Common myeloid progenitor, CD34-positive (primary cell): Measurements from ENCODE around the gene SMTNL2.
A peak's percentile ranks its signal among the peaks of the same experiment; 100 is the strongest.
"Not testable (repeated sequence)": the region's sequence is repeated elsewhere in the genome, so short reads cannot be mapped to it uniquely, and the experiment has no call there.

Experiments used
- CTCF ChIA-PET: fragments of 350-600 bp; sonication (Branson Sonifier 250); formaldehyde crosslinking; loops from one replicate; lab custom pipeline; 2021; ENCODE audit warnings: antibody characterized with exemption; lab: Charles Lee
- POLR2A ChIA-PET: fragments of 350-600 bp; sonication (Branson Sonifier 250); formaldehyde crosslinking; loops from one replicate; lab custom pipeline; 2021; ENCODE audit warnings: antibody characterized with exemption; lab: Charles Lee
- DNase-seq, 3 donors: peaks; one replicate each; pipeline versions ENCODE4 v3.0.0 to v3.0.0-alpha.2; 2013
- H3K27ac ChIP-seq, 2 experiments: 1 replicate in 1 of 2; 2 replicates in 1 of 2; pipeline ENCODE4 v1.7.0; 2013; ENCODE audit warnings: inconsistent platforms in 2 of 2, low read length in 2 of 2, mild to moderate bottlenecking in 2 of 2, low read depth in 1 of 2, moderate library complexity in 1 of 2; ENCODE audit not compliant: severe bottlenecking in 2 of 2, insufficient read depth in 1 of 2, poor library complexity in 1 of 2
- H3K27me3 ChIP-seq, 5 experiments: replicated peaks in 2 of 5; 1 replicate in 3 of 5; 2 replicates in 2 of 5; pipeline versions ENCODE4 v1.6.1 to v1.7.0; 2013; ENCODE audit warnings: low read length in 4 of 5, mild to moderate bottlenecking in 2 of 5, moderate library complexity in 2 of 5, inconsistent platforms in 1 of 5; ENCODE audit not compliant: insufficient read depth in 5 of 5, control insufficient read depth in 4 of 5
- H3K36me3 ChIP-seq, 4 experiments: 1 replicate in 2 of 4; 2 replicates in 2 of 4; pipeline versions ENCODE4 v1.6.1 to v1.7.0; 2013; ENCODE audit warnings: low read length in 3 of 4, control low read depth in 1 of 4, mild to moderate bottlenecking in 1 of 4; ENCODE audit not compliant: control insufficient read depth in 4 of 4, insufficient read depth in 4 of 4
- H3K4me1 ChIP-seq, 4 experiments: 1 replicate in 3 of 4; 2 replicates in 1 of 4; pipeline versions ENCODE4 v1.6.1 to v1.7.1; 2013; ENCODE audit warnings: low read length in 3 of 4, mild to moderate bottlenecking in 3 of 4, control low read depth in 1 of 4, inconsistent platforms in 1 of 4, moderate library complexity in 1 of 4; ENCODE audit not compliant: control insufficient read depth in 4 of 4, insufficient read depth in 4 of 4; ENCODE audit errors: control extremely low read depth in 1 of 4
- H3K4me3 ChIP-seq, 7 experiments: 1 replicate in 4 of 7; 2 replicates in 3 of 7; pipeline versions ENCODE4 v1.5.1 to v1.7.0; 2013; ENCODE audit warnings: mild to moderate bottlenecking in 7 of 7, low read length in 6 of 7, moderate library complexity in 6 of 7, inconsistent platforms in 2 of 7, low read depth in 2 of 7, control low read depth in 1 of 7; ENCODE audit not compliant: insufficient read depth in 4 of 7, control insufficient read depth in 1 of 7; ENCODE audit errors: extremely low read depth in 1 of 7
- H3K9me3 ChIP-seq, 5 experiments: 1 replicate in 4 of 5; 2 replicates in 1 of 5; pipeline versions ENCODE4 v1.6.1 to v1.7.1; 2013; ENCODE audit warnings: low read length in 4 of 5, mild to moderate bottlenecking in 2 of 5, inconsistent platforms in 1 of 5, low read depth in 1 of 5, moderate library complexity in 1 of 5; ENCODE audit not compliant: control insufficient read depth in 4 of 5, insufficient read depth in 2 of 5; ENCODE audit errors: control extremely low read depth in 1 of 5
- WGBS: methylation state at CpG from one replicate; pipeline ENCODE4 v1.1.5; 2013; ENCODE audit not compliant: insufficient coverage; 5-methylcytosine and 5-hydroxymethylcytosine counted together

Gene SMTNL2

DNA sequence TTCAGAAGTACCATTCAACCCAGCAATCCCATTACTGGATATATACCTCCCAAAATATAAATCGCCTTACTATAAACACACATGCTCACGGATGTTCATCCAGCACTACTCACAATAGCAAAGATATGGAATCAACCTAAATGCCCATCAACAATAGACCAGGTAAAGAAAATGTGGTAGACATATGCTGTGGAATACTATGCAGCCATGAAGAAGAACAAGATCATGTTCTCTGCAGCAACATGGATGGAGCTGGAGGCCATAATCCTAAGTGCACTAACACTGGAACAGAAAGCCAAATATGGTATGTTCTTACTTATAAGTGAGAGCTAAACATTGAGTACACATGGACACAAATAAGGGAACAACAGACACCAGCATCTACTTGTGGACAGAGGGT is 49.3 kb downstream of the SMTNL2 start:
- Histone ChIP-seq H3K4me1 (peaks cover 5 to 24% (median 20%) of the 10 kb centered on the region in 4 experiments), H3K27ac (no peak overlapping the region), H3K36me3 (no peaks in the 10 kb centered on the region), H3K27me3 (peaks cover 0 to 6% (median 3%) of the 10 kb centered on the region in 5 experiments), H3K4me3 (no peak overlapping the region), H3K9me3 (no peaks in the 10 kb centered on the region)
- ChIA-PET POLR2A (no interaction called here), CTCF (interaction anchor here (0.5 to 1.8 kb wide), 6 partner anchors 10 to 251 kb away, joined by 3 to 10 read pairs (median 4); no protein-coding TSS in a partner anchor)
- no peak for DNase-seq
- WGBS: no CpG with 5 or more reads among the region's 2 CpGs

DNA sequence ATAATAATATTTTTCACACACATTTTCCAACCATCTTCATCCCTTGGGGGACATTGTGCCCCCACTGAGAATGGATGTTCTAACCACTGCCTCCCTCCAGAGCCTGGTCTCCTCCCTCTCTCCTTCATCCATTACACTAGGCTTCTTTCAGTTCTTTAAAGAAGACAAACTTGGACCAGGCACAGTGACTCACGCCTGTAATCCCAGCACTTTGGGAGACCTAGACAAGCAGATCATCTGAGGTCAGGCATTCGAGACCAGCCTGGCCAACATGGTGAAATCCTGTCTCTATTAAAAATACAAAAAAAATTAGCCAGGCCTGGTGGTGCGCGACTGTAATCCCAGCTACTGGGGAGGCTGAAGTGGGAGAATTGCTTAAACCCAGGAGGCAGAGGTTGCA is 50.6 kb downstream of the SMTNL2 start:
- Histone ChIP-seq H3K4me3 (no peak overlapping the region), H3K9me3 (no peaks in the 10 kb centered on the region), H3K4me1 (peaks cover 5 to 32% (median 29%) of the 10 kb centered on the region in 4 experiments), H3K36me3 (no peaks in the 10 kb centered on the region), H3K27me3 (peaks cover 0 to 15% (median 8%) of the 10 kb centered on the region in 5 experiments), H3K27ac (no peak overlapping the region)
- no peak for DNase-seq
- ChIA-PET CTCF (interaction anchor here (0.9 kb wide), 1 partner anchor 19 kb away, joined by 3 read pairs; no protein-coding TSS in a partner anchor), POLR2A (no interaction called here)
- 86% methylated on average over 4 of the region's 4 CpGs for WGBS

DNA sequence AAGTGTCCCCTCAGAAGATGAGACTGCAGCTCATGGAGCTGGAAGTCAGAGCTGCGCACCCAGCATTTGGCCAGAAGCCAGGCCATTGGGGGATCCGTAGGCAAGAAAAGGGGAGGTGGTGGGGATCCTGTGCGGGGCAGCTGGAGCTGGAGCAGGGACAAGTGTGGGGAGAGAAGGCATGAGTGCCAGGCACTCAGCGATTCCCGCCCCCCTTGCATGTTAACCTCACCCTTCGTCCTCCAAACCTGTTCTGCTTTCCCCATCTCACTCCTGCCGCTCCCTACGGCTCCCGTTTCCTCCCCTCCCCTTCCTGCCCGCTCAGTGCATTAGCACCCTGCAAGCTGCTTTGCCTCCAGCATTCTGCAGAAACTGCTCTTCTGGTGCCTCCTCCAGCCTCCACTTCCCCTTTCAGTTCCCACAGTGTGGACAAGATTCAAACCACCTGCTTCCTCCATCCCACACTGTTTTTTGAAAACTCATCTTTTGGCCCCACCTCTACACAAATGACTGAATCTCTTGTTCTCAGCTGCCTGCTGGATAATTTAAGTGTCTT is 51.6 kb downstream of the SMTNL2 start:
- CTCF ChIA-PET: interaction anchor here (1.2 kb wide), 1 partner anchor 26 kb away, joined by 3 read pairs; no protein-coding TSS in a partner anchor
- peak; percentile 40 to 84 (median 79) for DNase-seq
- WGBS: 0% methylated on average over 10 of the region's 10 CpGs

DNA sequence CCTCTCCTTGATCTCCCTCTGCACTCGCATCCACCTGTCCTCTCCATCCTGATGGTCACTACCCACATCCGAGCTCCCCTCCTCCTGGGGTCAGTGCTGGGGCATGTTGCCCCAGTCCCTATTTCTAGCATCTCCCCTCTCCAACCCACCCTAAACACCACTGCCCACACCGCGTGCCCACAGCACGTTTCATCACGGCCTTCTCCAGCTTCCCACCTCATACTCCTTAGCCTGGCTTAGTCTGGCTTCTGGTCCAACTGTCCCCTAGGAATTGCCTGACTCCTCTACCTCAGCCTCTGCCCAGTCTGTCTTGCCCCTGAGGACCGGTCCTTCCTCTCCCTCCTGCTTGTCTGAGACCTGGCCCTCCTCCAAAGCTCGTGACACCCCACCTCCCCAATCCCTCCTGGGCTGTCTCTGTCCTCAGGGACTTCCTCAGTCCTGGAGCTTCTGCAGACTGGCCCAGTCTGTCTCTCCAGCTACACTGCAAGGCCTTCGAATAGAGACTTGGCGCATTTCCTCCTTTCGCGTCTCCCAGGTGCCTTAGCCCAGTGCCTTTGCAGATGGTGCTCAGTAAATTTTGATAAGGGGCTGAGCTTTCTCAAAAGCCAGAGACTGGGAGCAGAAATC is 52.3 kb downstream of the SMTNL2 start:
- CTCF ChIA-PET: interaction anchor here (0.7 to 1.2 kb wide), 5 partner anchors 10 to 136 kb away, joined by 3 to 4 read pairs (median 3); no protein-coding TSS in a partner anchor
- peaks cover 0 to 24% (median 14%) of the 10 kb centered on the region in 5 experiments for H3K27me3 ChIP-seq
- WGBS: 50% methylated on average over 12 of the region's 12 CpGs

More for the DNA sequence above, 51.6 kb downstream of the SMTNL2 start:
- Histone ChIP-seq H3K27me3 (peaks cover 0 to 17% (median 8%) of the 10 kb centered on the region in 5 experiments), H3K4me1 (peaks cover 5 to 32% (median 30%) of the 10 kb centered on the region in 4 experiments), H3K9me3 (no peaks in the 10 kb centered on the region), H3K4me3 (peak overlapping the region in 3 of 7 experiments; percentile 26 to 60 (median 35)), H3K36me3 (no peaks in the 10 kb centered on the region), H3K27ac (no peak overlapping the region)
- POLR2A ChIA-PET: no interaction called here

DNA sequence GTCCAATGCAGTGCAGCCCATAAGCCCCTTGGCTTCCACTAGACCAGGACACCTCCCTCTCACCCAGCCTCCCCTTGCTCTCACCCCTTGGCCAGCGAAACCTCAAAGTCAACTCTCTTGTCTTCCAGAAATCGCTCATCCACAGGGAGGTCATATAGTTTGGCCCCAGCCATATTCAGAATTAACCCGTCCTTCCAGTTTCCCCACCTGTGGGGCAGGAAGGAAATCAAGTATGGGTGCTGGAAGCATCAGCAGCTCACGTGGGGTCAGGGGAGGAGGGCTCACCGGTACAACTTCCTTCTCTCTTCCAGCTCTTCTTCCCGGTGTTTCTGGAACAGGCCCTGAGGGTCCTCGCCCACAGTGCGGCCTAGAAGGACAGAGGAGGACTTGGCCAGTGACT is 54.4 kb downstream of the SMTNL2 start:
- H3K27ac ChIP-seq, DNase-seq, H3K36me3 ChIP-seq, H3K9me3 ChIP-seq, H3K4me3 ChIP-seq, POLR2A ChIA-PET: not testable (repeated sequence)
- Histone ChIP-seq H3K27me3 (peaks cover 0 to 46% (median 28%) of the 10 kb centered on the region in 5 experiments), H3K4me1 (peaks cover 5 to 41% (median 40%) of the 10 kb centered on the region in 4 experiments)
- 38% methylated on average over 5 of the region's 8 CpGs for WGBS
- CTCF ChIA-PET: interaction anchor here (0.9 kb wide), 1 partner anchor 72 kb away, joined by 3 read pairs; no protein-coding TSS in a partner anchor

More for the DNA sequence above, 52.3 kb downstream of the SMTNL2 start:
- H3K4me3 ChIP-seq: no peak overlapping the region
- POLR2A ChIA-PET: interaction anchor here (0.6 kb wide), 1 partner anchor 329 kb away, joined by 3 read pairs; no protein-coding TSS in a partner anchor
- no peak overlapping the region for H3K27ac ChIP-seq
- H3K9me3 ChIP-seq: no peaks in the 10 kb centered on the region
- H3K4me1 ChIP-seq: peaks cover 5 to 38% (median 36%) of the 10 kb centered on the region in 4 experiments
- no peaks in the 10 kb centered on the region for H3K36me3 ChIP-seq
- DNase-seq: no peak

DNA sequence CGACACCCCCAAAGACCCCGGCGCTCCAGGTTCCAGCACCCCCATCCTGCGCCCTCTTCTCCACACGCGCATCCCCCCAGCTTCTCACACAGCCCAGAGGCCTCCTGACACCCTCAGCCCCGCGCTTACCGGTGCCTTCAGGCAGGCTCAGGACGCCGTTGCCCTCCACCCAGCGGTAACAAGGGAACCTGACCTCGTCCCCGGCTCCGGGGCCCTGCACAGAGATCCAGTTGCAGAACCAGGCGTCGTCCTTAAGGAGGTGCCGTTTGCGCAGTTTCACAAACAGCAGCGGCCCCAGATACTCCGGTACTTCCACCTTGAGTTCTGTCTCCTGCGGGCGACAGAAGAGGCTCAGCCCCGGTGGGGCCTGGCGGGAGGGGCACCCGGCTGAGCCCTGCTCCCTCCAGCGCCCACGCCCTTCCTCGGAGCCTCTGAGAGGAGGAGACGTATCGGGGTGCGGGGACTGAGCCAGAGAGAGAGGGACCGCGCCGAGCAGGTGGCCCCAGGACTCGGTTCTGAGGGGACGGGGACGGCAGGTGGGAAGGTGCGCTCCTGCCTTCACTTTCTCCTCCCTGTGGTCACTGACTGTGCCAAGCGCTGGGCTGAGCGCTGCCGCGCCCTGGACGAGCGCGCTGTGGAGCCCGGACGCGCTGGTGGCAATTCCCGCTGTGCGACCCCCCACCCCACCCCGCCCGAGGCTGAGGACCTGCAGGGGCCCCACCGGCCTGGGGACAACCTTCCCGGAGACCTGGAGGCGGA is 55.2 kb downstream of the SMTNL2 start:
- POLR2A ChIA-PET, H3K27ac ChIP-seq, H3K9me3 ChIP-seq, H3K36me3 ChIP-seq: not testable (repeated sequence)
- CTCF ChIA-PET: interaction anchor here (0.9 kb wide), 1 partner anchor 73 kb away, joined by 3 read pairs; no protein-coding TSS in a partner anchor
- 9% methylated on average over 18 of the region's 56 CpGs for WGBS
- peak; percentile 72 to 78 (median 76) for DNase-seq
- peaks cover 0 to 53% (median 31%) of the 10 kb centered on the region in 5 experiments for H3K27me3 ChIP-seq
- peaks cover 5 to 41% (median 40%) of the 10 kb centered on the region in 4 experiments for H3K4me1 ChIP-seq
- peak overlapping the region in 5 of 7 experiments; percentile 6 to 55 (median 23) for H3K4me3 ChIP-seq
